K562 (cell line): Measurements from ENCODE around the gene DEDD2. TPM values are rescaled to one million over a fixed set of nuclear protein-coding genes. Genes with fewer than 3 reads are reported as not detected.

ENCODE experiments used
- CREM ChIP-seq: IDR thresholded peaks from 2 replicates; pipeline ENCODE4 v1.6.1; 2014; ENCODE audit warnings: antibody characterized with exemption, low read depth
- CTBP1 ChIP-seq: fragments of 450-650 bp; IDR thresholded peaks from 2 replicates; pipeline ENCODE4 v1.6.1; 2016; ENCODE audit warnings: borderline replicate concordance
- HNRNPL ChIP-seq: fragments of 200-400 bp; formaldehyde crosslinking; IDR thresholded peaks from 2 replicates; pipeline ENCODE4 v1.6.1; 2017; ENCODE audit warnings: low read depth, mild to moderate bottlenecking, low read length
- OTX1 ChIP-seq: fragments of 450-650 bp; formaldehyde crosslinking; IDR thresholded peaks from 2 replicates; pipeline ENCODE4 v1.4.0; 2022; ENCODE audit warnings: mild to moderate bottlenecking
- PCBP1 ChIP-seq: fragments of 200-400 bp; formaldehyde crosslinking; IDR thresholded peaks from 2 replicates; pipeline ENCODE4 v1.6.1; 2018; ENCODE audit warnings: mild to moderate bottlenecking, low read depth, low read length; ENCODE audit not compliant: poor library complexity, severe bottlenecking
- polyA plus RNA-seq, 8 experiments: library from polyadenylated mRNA; depleted of rRNA in 4 of 8; stranded (reverse) in 5 of 8; unstranded in 3 of 8; fragments of >200 nt; fragmentation: Nextera tagmentation in 2 of 8; fragmentation: Illumina TruSeq in 1 of 8; extraction: Ambion mirVana in 2 of 8; extraction: Trizol in 1 of 8; gene quantifications; 2 replicates each; pipeline versions ENCODE4 v1.2.1 to v1.2.3, GENCODE V29; 2011 to 2014; ENCODE audit warnings: inconsistent platforms in 1 of 8, missing spikeins in 1 of 8
- total RNA-seq, 7 experiments: library from RNA; depleted of rRNA in 6 of 7; stranded (reverse); fragments of >200 nt in 6 of 7; fragmentation: Illumina TruSeq in 2 of 7; extraction: Trizol in 2 of 7; gene quantifications; 2 replicates each; pipeline versions ENCODE4 v1.2.1 to v1.2.3, GENCODE V29; 2011 to 2021; ENCODE audit warnings: low replicate concordance in 1 of 7
- TF ChIP-seq, protein P1 (sequence below): fragments of 200-800 bp; sonication (Bioruptor generic); IDR thresholded peaks from 2 replicates; pipeline ENCODE4 v1.6.1; 2017; ENCODE audit warnings: missing genetic modification characterization, missing compliant biosample characterization
- TF ChIP-seq, protein P2 (sequence below), 2 experiments: IDR thresholded peaks; 2 replicates each; pipeline ENCODE4 v1.6.1; 2012; ENCODE audit warnings: improper control_type of control experiment in 2 of 2, low read depth in 2 of 2, low read length in 2 of 2, borderline replicate concordance in 1 of 2
- TF ChIP-seq, protein P3 (sequence below): IDR thresholded peaks from 2 replicates; pipeline ENCODE4 v1.6.1; 2011; ENCODE audit warnings: borderline replicate concordance, low read depth, mild to moderate bottlenecking, moderate library complexity, low read length; ENCODE audit not compliant: insufficient read depth, poor library complexity, severe bottlenecking

The DEDD2 gene
- total and polyA plus RNA-seq, 9 of the 15 experiments (the other 6 are each of a cell fraction or from before 2014, with no cell fraction given), result 4.3 to 43.0 (median 29.2) TPM

DNA sequence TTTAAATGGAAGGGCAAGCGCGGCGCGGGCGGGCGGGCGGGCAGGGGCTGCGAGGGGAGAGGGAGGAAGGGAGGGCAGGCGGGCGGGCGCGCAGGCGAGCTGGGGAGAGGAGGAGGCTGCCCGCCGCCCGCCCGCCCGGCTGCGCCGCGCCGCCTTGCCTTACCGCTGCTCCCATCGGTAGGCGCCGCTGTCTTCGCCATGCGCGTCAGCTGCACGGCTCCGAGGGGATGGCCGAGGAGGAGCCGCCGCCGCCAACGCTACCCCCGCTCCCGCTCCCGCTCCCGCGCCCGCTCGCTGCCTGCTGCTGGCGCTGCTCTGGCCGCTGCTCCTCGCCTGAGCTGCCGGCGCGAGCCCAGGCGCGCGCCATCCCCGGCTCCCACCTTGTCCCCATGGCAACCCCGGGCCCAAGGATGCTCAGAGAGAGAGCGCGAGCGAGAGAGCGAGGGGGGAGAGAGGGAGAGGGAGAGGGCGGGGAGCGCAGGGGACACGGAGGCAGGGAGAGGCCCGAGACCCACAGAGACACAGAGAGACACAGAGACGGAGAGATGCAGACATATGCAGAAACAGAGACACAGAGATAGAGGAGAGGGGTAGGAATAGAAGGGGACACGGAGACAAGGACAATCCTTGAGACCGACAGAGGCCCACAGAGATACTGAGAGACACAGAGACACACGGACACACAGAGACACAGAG, 40.3 kb downstream of the DEDD2 start (continued):
- TF ChIP-seq, protein P1, sequence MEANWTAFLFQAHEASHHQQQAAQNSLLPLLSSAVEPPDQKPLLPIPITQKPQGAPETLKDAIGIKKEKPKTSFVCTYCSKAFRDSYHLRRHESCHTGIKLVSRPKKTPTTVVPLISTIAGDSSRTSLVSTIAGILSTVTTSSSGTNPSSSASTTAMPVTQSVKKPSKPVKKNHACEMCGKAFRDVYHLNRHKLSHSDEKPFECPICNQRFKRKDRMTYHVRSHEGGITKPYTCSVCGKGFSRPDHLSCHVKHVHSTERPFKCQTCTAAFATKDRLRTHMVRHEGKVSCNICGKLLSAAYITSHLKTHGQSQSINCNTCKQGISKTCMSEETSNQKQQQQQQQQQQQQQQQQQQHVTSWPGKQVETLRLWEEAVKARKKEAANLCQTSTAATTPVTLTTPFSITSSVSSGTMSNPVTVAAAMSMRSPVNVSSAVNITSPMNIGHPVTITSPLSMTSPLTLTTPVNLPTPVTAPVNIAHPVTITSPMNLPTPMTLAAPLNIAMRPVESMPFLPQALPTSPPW (CRISPR knock-in tag), result peak; percentile 62
- peak; percentile 52; the same call in 1 of the 2 replicates for TF ChIP-seq CREM
- TF ChIP-seq PCBP1, result peak; percentile 76
- TF ChIP-seq, protein P2, sequence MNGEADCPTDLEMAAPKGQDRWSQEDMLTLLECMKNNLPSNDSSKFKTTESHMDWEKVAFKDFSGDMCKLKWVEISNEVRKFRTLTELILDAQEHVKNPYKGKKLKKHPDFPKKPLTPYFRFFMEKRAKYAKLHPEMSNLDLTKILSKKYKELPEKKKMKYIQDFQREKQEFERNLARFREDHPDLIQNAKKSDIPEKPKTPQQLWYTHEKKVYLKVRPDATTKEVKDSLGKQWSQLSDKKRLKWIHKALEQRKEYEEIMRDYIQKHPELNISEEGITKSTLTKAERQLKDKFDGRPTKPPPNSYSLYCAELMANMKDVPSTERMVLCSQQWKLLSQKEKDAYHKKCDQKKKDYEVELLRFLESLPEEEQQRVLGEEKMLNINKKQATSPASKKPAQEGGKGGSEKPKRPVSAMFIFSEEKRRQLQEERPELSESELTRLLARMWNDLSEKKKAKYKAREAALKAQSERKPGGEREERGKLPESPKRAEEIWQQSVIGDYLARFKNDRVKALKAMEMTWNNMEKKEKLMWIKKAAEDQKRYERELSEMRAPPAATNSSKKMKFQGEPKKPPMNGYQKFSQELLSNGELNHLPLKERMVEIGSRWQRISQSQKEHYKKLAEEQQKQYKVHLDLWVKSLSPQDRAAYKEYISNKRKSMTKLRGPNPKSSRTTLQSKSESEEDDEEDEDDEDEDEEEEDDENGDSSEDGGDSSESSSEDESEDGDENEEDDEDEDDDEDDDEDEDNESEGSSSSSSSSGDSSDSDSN (IDR thresholded peaks at IDR 0.05; ENCODE audit: borderline replicate concordance in 1 of 2, low read depth in 2 of 2, low read length in 2 of 2), result peak; percentile 62 to 92; a peak in 2 of 4 replicates
- TF ChIP-seq, protein P3, sequence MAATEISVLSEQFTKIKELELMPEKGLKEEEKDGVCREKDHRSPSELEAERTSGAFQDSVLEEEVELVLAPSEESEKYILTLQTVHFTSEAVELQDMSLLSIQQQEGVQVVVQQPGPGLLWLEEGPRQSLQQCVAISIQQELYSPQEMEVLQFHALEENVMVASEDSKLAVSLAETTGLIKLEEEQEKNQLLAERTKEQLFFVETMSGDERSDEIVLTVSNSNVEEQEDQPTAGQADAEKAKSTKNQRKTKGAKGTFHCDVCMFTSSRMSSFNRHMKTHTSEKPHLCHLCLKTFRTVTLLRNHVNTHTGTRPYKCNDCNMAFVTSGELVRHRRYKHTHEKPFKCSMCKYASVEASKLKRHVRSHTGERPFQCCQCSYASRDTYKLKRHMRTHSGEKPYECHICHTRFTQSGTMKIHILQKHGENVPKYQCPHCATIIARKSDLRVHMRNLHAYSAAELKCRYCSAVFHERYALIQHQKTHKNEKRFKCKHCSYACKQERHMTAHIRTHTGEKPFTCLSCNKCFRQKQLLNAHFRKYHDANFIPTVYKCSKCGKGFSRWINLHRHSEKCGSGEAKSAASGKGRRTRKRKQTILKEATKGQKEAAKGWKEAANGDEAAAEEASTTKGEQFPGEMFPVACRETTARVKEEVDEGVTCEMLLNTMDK, result peak; percentile 2
- TF ChIP-seq HNRNPL, result 0 out of 2 replicates have a peak, but pooled peaks have one; percentile 23
- TF ChIP-seq CTBP1, result peak; percentile 61
- TF ChIP-seq OTX1 (CRISPR knock-in tag), result peak; percentile 61; the same call in 1 of the 2 replicates
